HG02840 (cell line): ENCODE data around the gene CDRT4.
"Not testable (repeated sequence)": the region's sequence is repeated elsewhere in the genome, so short reads cannot be mapped to it uniquely, and the experiment has no call there.

Experiments
- ATAC-seq: cut with Tn5 transposase; IDR thresholded peaks from one replicate; pipeline ENCODE4 v1.9.1; 2021; ENCODE audit warnings: mild to moderate bottlenecking, moderate library complexity, moderate number of reproducible peaks; ENCODE audit not compliant: unreplicated experiment, low FRiP score

CDRT4 gene

DNA sequence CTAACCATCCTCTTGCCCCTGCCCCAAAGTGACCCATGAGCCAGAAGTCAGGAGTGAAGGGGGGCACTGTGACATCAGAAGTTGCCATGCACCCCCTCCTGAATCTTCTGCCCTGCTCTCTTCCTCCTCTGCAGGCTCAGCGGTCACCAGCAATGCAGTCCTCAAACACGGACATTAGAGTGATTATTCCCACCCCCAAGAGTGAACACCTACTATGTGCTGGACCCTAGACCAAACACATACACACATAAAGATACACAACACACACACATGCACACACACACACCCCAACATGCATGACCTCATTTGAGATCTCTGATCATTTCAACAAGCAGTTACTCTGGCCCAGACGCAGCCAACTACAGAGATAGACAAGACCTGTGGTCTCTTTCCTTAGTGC, at the start of gene CDRT4:
Gene CDRT4, minus strand, starts transcription at position 30 of the 400 bp plus-strand sequence. CDS start 27,383 bp downstream, outside the sequence.
- ATAC-seq = no peak

DNA sequence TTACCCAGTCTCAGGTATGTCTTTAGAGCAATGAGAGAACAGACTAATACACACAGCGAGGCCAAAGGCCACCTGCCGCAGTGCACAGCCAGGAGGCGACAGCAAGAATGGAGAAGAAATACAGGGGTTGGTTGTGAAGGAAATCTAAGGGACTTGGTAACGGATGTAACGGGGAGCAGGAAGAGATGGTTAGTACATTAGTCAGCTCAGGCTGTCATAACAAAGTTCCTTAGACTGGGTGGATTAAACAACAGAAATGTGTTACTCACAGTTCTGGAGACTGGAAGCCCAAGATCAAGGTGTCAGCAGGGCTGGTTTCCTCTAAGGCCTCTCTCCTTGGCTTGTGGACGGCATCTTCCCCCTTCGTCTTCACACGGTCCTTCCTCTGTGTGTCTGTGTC, 48.7 kb upstream of the CDRT4 start:
- no peak for ATAC-seq

DNA sequence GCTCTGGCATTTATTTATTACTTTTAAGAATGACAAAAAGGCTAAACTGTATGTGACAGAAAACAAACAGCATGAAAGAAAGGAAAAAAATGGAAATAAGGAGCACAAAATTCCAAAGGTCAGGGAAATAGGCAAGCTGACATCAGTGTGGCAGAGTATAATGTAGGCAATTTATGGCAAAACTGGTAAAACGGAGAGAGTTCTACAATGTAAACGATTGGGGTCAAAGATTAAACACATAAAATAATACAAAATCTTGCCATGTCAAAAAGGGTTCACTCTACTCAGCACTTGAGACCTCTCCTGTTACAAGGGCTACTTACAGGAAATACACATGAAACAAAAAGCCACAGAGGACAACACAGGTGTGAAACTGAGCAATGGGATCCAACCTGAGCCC, 47.0 kb upstream of the CDRT4 start:
- ATAC-seq = no peak

DNA sequence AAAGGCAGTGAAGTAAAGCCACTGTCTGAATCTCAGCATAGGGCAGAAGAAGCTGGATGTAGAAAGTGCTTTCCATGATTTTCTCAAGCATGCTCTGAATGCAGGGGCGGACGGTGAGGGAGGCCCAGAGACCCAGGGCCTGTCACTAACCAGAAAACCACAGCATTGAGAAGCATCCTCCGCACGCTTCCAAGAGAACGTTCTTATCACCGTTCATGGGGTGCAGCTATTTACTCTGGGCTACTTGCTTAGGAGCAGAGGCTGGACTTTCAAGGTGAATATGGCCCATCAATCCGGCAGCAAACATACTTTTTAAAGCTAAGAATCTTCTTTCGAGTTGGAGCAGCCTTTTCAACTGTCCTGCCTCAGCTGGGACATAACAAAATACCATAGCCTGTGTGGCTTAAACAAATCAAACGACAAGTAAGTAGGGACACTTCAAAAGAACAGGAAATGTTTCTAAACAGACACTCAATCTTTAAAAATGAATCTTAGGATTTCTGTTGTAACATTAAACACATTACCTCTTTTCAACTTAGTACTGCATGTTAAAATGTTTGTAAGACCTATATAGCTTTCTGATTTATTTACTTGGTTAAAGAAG, 46.5 kb upstream of the CDRT4 start:
- no peak for ATAC-seq

DNA sequence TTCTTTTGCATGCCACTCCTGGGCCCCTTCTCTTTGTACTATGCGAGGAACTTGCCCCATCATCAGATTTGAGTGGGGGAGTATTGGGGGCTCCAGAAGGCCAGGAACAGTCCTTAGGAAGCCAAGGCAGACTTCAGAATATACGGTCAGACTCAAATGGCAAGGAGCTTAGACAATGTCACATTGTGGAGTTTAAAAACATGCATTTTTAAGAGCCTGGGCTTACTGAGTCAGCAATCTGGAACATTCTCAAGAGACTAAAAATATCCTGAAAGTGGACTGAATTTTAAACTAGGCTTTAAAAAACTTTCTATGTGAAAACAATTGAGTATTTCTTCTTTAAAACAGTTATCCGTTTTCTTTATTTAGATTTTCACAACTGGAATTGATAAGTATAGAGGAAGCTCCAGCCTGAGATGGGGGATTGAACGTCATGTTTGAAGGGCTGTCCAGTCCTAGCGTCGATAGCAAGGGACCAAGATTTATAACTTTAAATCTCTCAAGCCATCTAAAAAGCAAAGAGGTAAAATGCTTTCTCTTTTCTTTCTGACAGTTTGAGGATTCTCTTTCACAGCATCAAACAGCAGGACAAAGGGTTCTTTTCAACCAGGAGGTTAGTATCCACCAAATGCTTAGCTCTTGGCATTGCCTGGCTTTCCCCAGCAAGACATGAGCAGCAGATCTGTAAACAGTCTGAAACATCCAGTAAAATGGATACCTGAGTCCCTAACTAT, 45.8 kb upstream of the CDRT4 start:
- no peak for ATAC-seq

DNA sequence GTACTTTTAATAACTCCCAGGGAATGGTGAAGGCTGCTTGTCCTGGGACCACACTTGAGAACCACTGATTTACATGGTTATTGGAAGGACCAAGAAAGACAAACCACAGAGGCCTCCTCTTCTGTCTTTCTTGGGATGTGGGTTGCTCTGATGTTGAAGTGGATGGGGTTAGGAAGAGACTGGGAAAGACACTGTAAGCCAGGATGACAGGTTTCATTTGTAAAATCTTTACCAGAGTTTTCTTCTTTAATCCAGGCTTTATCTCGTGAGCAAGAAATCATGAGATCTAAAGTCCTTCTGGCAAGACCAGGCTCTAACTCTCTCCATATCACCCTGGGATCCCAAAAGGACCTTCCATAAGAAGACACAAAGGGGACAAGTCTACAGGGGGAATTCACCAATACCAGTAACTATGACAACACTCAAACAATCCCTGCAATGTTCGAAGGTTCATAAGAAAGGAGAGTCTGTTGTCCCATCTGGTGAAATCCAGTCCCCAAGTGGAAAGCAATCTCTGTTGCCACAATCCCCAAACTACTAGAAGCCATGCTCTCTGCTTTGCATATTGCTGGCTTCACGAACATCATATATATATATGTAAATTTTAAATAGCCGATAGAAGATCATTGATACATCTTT, 44.8 kb upstream of the CDRT4 start:
- no peak for ATAC-seq

DNA sequence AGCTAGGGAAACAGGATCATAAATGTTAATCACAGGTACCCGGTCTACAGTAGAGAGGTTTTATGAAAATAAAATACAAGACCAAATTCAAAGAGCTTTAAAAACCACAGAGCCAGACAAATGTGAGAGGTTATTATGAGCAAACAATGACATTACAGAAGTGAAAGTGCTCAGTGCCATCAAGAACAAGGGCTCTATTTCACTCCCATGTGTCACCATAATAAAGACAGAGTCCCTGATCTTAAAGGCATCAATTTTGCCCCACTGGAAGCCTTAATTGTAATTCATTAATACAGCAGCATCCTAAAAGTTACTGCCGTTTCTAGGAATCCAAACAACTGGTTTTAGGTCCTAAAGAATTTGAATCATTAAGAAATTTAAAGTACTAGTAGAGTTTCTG, 43.7 kb upstream of the CDRT4 start:
- ATAC-seq = no peak

DNA sequence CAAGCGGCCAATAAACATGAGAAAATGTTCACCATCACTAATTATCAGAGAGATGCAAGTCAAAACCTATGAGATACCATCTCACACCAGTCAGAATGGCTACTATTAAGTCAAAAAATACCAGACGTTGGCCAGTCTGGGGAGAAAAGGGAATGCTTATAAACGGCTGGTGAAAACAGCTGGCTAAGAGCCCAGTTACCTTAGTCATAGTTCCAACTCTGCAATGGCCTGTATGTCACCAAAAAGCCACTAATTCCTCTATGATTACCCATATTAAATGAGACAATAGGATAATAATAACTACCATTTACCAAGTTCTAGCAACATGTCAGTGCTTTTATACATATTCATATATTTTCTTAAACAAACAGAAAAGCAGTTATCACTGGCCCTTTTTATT, 42.9 kb upstream of the CDRT4 start:
- ATAC-seq = no peak

DNA sequence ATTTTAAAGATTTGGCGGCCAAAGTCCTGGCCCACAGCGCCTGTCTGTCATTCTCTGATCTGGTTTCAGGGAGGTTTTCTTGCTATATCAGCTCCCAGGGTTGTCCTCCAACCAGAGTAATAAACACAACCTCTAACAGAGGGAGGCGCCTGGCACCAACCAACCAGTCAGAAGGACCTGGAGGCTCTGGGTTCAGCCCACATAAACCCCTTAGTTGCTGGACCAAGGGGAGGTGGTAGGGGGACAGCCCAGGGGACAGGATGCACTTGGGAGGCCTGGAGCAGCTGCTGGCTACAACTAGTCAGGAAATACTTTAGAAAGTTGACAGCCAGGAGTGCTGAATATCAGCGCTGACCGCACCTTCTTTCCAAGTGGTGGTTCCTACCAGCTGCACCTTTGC, 41.7 kb upstream of the CDRT4 start:
- ATAC-seq = no peak

DNA sequence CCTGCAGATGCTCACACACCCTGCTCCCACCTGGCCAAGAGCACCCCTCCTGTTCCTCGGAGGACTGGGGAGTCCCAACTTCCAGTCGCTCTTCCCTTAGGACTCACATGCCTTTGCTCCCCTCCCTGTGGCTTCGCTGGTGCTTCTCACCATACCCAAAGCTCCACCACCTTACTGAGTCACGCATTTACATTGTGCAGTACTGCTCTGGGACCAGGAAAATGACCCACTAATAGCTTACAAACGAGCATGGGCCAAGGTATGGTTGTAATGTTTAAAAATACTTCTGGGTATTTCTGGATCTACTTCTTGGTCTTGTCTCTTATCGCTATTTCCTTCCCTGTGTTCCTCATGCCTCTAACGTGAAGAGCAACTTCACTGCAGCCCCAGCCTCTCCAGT, 41.0 kb upstream of the CDRT4 start:
- ATAC-seq = no peak

DNA sequence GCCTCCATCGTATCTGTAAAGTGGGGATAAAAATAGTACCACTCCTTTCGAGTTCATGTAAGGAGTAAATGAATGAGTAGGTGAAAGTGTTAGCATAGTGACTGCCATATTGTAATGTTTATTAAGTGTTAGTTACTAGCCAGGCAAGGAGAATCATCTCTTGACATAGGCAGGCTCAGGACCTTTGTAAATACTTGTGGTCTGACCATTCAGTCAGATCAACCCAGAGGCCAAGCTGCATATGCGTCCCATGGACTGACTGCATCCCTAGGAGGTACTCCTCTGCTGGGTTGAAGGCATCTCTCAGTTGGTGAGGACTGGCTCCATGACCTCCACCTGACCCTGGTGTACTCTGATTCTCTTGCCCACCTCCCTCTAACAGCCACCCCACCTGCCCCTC, 40.5 kb upstream of the CDRT4 start:
- ATAC-seq = no peak

DNA sequence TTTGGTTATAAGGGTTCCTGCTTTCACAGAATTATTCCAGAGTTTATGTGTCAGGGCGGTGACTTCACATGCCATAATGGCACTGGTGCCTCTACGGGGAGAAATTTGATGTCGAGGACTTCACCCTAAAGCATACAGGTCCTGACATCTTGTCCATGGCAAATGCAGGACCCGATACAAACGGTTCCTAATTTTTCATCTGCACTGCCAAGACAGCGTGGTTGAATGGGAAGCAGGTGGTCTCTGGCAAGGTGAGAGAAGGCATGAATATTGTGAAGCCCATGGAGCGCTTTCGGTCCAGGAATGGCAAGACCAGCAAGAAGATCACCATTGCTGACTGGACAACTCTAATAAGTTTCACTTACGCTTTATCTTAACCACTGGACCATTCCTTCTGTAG, 39.6 kb upstream of the CDRT4 start:
- ATAC-seq = no peak

DNA sequence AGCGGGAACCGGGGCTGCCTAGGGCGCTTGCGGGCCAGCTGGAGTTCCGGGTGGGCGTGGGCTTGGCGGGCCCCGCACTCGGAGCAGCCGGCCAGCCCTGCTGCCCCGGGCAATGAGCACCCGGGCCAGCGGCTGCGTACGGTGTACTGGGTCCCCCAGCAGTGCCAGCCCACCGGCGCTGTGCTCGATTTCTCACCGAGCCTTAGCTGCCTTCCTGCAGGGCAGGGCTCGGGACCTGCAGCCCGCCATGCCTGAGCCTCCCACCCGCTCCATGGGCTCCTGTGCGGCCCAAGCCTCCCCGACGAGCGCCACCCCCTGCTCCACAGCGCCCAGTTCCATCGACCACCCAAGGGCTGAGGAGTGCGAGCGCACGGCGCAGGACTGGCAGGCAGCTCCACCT, 38.3 kb upstream of the CDRT4 start:
- ATAC-seq = not testable (repeated sequence)

DNA sequence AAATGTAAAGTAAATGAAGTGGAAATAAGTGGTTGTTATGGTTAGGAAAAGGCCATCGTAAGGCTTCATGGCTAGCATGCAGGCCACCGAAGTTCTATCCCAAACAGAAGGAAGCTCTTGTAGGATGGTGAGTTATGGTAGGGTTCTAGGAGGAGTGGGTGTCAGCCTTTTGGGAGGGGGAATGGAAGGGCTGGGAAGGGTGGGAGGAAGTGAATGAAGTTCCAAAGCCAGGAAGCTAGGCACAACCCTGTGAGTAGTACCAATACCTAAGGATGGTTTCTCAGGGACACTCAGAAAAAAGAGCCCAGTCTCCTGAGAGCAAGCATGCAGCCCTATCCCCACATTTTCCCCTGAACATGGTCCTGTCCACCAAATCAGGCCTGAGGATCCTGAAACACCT, 36.3 kb upstream of the CDRT4 start:
- ATAC-seq = no peak

DNA sequence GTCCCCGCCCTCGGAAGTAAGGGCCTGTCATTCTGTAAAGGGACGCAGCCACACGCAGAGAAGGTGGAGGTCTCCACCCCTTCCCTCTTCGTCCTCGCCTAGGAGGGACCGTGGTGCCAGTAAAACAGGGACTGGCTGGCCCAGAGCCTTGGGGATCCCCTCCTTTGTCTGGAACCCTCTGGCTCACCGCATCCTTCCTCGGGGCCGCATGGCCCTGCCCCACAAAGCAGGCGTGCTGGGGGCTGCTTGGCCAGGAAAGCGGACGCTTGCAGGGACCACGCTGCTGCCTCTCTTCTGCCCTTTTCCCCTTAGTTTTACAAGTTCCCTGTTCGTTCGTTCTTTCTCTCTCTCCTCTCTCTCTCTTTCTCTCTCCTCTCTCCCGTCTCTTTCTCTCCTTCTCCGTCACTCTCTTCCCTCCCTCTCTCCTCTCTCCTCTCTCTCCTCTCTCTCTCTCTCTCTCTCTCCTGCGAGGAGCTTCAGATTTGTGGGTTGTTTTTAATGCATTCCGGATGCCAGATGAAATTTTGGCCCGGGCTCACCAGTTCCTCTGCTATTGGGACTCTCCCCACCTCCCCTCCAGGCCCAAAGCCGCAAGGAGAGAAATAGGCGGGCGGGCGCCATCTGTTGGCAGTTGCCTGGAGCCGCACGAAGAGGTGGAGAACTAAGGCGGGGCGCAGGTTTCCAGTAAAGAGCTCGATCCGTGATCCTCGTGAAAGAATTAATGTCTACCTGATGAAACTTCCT, 35.1 kb upstream of the CDRT4 start:
- no peak for ATAC-seq

DNA sequence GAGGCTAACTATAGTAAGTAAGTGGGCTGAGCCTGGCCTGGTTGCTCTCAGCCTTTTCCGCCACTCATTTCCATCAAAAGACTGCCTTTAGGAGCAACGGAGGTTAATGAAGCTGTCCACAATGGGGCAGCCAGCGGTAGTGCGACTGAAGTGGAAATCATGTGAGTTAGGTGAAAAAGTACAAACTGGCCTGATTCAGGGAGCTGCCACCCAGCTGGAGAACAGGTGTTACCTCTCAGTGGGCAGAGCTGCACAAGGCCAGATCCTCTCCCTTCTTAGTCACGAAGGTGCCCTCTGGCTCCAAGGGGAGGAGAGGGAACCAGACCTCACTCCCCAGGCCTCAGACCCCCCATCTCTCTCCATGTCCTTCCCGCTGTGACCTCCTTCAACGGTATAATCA, 34.4 kb upstream of the CDRT4 start:
- no peak for ATAC-seq

DNA sequence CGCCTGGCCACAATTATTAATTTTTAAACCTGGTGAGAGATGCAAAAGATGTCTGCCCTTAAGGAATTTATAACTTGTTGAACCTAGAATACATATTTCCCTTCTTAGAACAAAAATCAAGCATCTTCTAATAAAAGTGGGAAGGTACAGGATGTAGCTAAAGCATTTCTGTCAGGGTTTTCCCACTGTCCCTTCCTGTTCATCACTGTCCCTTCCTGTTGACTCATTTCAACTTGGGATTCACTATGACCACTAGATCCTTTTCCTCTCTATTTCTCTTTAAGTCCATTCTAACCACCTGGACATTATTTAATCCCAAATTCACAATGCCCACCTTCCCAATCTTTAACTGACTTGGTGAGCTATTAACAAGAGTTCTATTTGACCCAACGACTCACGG, 33.9 kb upstream of the CDRT4 start:
- ATAC-seq = no peak

DNA sequence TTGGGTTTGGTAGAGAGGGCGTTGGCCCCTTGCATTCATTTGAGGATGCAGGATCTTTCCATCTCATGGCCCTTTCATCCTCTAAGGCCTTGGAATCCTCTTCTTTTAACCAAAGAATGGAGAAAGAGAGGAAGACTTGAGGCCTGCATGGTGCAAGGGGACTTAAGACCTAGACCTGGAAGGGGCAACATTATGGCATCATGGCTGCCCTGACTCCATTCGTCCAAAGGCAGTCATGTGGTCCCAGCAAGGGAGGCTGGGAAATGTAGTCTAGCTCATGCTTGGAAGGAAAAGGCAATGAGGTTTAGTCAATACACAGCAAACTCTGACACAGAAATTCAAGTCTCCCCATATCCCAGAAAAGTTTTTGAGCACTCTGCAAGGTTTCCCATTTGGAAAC, 30.7 kb upstream of the CDRT4 start:
- no peak for ATAC-seq

DNA sequence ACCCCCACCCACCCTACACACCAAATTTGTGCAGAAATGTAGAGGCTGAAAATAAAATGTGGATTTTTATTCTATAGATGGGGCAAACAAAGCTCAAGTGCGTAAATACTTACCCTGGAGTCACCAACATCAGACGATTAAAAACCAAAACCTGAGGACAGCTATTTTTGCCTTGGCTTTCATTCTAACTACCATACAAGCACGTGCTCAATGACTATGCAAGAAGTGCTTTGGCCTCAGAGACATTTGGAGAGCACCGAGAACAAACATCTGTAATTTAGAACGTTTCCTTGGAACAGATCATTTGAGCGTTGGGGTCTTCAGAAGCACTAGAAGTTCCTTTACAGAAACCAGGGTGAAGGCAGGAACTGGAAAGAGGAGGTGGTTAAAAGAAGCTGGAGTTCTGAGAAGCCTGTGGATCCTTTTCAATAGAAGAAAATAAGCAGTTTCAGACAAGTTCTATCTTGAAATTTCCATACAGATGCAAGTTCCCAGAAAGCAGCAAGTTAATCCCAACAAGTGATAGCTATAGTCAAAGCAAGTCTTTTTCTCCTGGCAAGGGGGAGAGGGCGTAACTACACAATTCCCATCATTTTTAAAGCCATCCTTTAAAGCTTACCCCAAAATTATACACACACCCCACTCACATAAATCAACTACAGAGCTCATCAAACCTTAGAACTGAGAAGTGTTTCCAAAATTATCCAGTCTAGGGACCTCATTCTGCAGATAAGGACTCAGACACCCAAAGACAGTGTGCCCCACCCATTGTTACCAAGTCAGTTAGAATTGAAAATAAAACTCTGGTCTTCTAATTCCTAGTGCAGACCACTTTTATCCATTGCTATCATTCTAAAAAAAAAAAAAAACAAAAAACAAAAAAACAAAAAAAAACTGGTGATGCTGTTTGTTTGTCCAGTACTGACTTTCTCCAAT, 29.6 kb upstream of the CDRT4 start:
- ATAC-seq = no peak

DNA sequence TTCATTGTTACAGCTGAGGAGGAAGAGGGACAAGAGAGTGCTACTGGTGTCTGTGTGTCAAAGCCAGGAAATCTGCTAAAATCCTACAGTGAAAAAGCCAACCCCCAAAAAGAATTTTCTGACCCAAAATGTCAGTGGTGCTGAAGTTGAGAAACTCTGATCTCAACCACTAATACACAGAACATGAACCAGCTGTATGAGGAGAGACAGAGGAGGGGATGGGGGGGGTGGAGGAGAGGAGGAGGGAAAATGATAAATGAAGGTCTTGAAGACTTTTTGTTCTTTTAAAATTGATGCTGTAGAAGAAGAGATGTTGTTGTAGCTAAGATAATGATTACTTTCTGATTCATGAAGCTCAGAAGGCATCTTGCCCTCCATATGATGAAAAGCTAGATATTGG, 27.4 kb upstream of the CDRT4 start:
- no peak for ATAC-seq
